ENCODE data around the gene PDXP. TPM values are rescaled to one million over a fixed set of nuclear protein-coding genes. Genes with fewer than 3 reads are reported as not detected.

Gene PDXP
- total and polyA plus RNA-seq, 2 of the 13 experiments (the other 11 are each of a cell fraction or from before 2014, with no cell fraction given), result 58.2 to 70.6 TPM

DNA sequence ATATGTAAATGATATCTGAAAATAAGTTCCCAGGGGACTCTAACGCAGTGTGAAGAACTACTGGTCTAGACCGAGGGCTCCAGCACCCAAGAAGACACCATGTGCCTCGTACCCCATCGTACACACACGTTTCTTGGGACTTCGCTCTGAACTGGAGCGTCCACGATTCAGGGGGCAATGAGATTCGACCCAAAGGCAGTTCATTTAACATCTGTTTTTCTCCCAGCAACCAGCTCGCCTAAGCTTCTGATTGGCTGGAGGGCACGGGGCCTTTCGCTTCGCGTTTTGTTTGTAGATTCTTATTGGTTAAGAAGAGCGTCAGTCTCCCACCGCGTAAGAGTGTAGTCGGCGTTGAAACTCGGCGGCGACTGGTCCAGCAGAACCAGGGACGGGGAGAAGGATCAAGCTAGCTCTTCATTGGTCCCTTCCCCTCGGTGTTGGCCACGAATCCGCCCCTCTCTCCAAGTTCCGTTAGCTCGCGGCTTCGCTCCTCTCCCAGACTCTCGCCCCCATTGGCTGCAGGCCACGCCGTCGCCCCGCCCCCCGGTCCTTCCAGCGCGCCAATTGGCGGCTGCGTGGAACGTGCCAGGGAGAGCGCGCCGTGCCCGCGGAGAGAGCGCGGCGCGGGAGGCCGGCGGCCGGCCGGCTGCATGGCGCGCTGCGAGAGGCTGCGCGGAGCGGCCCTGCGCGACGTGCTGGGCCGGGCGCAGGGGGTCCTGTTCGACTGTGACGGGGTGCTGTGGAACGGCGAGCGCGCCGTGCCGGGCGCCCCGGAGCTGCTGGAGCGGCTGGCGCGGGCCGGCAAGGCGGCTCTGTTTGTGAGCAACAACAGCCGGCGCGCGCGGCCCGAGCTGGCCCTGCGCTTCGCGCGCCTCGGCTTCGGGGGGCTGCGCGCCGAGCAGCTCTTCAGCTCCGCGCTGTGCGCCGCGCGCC is at the start of gene PDXP (continued):
- TF ChIP-seq, protein P1, sequence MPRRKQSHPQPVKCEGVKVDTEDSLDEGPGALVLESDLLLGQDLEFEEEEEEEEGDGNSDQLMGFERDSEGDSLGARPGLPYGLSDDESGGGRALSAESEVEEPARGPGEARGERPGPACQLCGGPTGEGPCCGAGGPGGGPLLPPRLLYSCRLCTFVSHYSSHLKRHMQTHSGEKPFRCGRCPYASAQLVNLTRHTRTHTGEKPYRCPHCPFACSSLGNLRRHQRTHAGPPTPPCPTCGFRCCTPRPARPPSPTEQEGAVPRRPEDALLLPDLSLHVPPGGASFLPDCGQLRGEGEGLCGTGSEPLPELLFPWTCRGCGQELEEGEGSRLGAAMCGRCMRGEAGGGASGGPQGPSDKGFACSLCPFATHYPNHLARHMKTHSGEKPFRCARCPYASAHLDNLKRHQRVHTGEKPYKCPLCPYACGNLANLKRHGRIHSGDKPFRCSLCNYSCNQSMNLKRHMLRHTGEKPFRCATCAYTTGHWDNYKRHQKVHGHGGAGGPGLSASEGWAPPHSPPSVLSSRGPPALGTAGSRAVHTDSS (CRISPR knock-in tag; conservative IDR thresholded peaks at IDR 0.05), result no peak
- no peak for TF ChIP-seq PLSCR1 (CRISPR knock-in tag; IDR thresholded peaks at IDR 0.05; ENCODE audit: borderline replicate concordance)
- TF ChIP-seq SMYD3 (CRISPR knock-in tag; IDR thresholded peaks at IDR 0.05), result no peak
- TF ChIP-seq, protein P2, sequence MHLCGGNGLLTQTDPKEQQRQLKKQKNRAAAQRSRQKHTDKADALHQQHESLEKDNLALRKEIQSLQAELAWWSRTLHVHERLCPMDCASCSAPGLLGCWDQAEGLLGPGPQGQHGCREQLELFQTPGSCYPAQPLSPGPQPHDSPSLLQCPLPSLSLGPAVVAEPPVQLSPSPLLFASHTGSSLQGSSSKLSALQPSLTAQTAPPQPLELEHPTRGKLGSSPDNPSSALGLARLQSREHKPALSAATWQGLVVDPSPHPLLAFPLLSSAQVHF (CRISPR knock-in tag; IDR thresholded peaks at IDR 0.05), result no peak
- TF ChIP-seq ZNF768 (CRISPR knock-in tag; IDR thresholded peaks at IDR 0.05), result no peak
- no peak for TF ChIP-seq ZNF543 (CRISPR knock-in tag; IDR thresholded peaks at IDR 0.05)
- TF ChIP-seq MAFG (CRISPR knock-in tag; IDR thresholded peaks at IDR 0.05), result no peak
- TF ChIP-seq HOXA3 (CRISPR knock-in tag; IDR thresholded peaks at IDR 0.05), result 0 out of 2 replicates have a peak, but pooled peaks have one; percentile 46
- no peak for TF ChIP-seq KAT7 (CRISPR knock-in tag; IDR thresholded peaks at IDR 0.05; ENCODE audit: borderline replicate concordance)
- TF ChIP-seq CAMTA2 (CRISPR knock-in tag; IDR thresholded peaks at IDR 0.05; ENCODE audit: borderline replicate concordance), result no peak
- TF ChIP-seq FIP1L1 (IDR thresholded peaks at IDR 0.05; ENCODE audit: borderline replicate concordance, insufficient read depth, low read depth, low read length), result no peak
- no peak for TF ChIP-seq ZFP82 (CRISPR knock-in tag; IDR thresholded peaks at IDR 0.05; ENCODE audit: borderline replicate concordance)
- no peak for TF ChIP-seq NR2F2 (IDR thresholded peaks at IDR 0.05; ENCODE audit: borderline replicate concordance, low read depth)
- TF ChIP-seq HINFP (CRISPR knock-in tag; IDR thresholded peaks at IDR 0.05; ENCODE audit: low read depth), result no peak
- peak; percentile 62 for TF ChIP-seq GATAD1 (CRISPR knock-in tag; IDR thresholded peaks at IDR 0.05)
- TF ChIP-seq, protein P3, sequence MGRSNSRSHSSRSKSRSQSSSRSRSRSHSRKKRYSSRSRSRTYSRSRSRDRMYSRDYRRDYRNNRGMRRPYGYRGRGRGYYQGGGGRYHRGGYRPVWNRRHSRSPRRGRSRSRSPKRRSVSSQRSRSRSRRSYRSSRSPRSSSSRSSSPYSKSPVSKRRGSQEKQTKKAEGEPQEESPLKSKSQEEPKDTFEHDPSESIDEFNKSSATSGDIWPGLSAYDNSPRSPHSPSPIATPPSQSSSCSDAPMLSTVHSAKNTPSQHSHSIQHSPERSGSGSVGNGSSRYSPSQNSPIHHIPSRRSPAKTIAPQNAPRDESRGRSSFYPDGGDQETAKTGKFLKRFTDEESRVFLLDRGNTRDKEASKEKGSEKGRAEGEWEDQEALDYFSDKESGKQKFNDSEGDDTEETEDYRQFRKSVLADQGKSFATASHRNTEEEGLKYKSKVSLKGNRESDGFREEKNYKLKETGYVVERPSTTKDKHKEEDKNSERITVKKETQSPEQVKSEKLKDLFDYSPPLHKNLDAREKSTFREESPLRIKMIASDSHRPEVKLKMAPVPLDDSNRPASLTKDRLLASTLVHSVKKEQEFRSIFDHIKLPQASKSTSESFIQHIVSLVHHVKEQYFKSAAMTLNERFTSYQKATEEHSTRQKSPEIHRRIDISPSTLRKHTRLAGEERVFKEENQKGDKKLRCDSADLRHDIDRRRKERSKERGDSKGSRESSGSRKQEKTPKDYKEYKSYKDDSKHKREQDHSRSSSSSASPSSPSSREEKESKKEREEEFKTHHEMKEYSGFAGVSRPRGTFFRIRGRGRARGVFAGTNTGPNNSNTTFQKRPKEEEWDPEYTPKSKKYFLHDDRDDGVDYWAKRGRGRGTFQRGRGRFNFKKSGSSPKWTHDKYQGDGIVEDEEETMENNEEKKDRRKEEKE (IDR thresholded peaks at IDR 0.05), result no peak
- no peak for TF ChIP-seq NR1H2 (CRISPR knock-in tag; IDR thresholded peaks at IDR 0.05; ENCODE audit: borderline replicate concordance, low read depth)

All from HepG2 (cell line).